Naive B cell (primary cell): ENCODE measurements around the gene C14orf132. TPM values are rescaled to one million over a fixed set of nuclear protein-coding genes. Genes with fewer than 3 reads are reported as not detected.

Source experiments
- ATAC-seq, 2 donors: fragments of 150-1000 bp; cut with Tn5 transposase; 2 replicates each; pipeline ENCODE4 v1.10.0; 2021; ENCODE audit warnings: low read depth in 2 of 2, mild to moderate bottlenecking in 2 of 2, moderate library complexity in 2 of 2
- DNase-seq: peaks from one replicate; pipeline ENCODE4 v3.0.0; 2022
- H3K27ac Mint-ChIP-seq, 6 donors: one replicate each; pipeline ENCODE4 v1.8.0; 2020 to 2022; ENCODE audit warnings: mild to moderate bottlenecking in 6 of 6, mixed read lengths in 6 of 6, moderate library complexity in 5 of 6, inconsistent platforms in 2 of 6
- H3K27me3 Mint-ChIP-seq, 3 donors: one replicate each; pipeline ENCODE4 v1.8.0; 2021 to 2022; ENCODE audit warnings: mixed read lengths in 3 of 3, mild to moderate bottlenecking in 1 of 3
- H3K36me3 Mint-ChIP-seq, 2 donors: one replicate each; pipeline ENCODE4 v1.8.0; 2020 to 2022; ENCODE audit warnings: mixed read lengths in 2 of 2, inconsistent platforms in 1 of 2, mild to moderate bottlenecking in 1 of 2
- H3K4me1 Mint-ChIP-seq, 3 donors: one replicate each; pipeline ENCODE4 v1.8.0; 2020 to 2022; ENCODE audit warnings: mixed read lengths in 3 of 3, inconsistent platforms in 1 of 3, mild to moderate bottlenecking in 1 of 3, moderate library complexity in 1 of 3
- H3K4me3 Mint-ChIP-seq, 8 donors: one replicate each; pipeline ENCODE4 v1.8.0; 2020 to 2022; ENCODE audit warnings: mild to moderate bottlenecking in 8 of 8, mixed read lengths in 8 of 8, moderate library complexity in 8 of 8, inconsistent platforms in 2 of 8
- H3K9me3 Mint-ChIP-seq, 7 donors: one replicate each; pipeline ENCODE4 v1.8.0; 2020 to 2022; ENCODE audit warnings: mixed read lengths in 7 of 7, mild to moderate bottlenecking in 5 of 7, inconsistent platforms in 2 of 7, moderate library complexity in 1 of 7
- polyA plus RNA-seq, 6 donors: library from polyadenylated mRNA; unstranded; fragments of 300-500 nt; fragmentation: Illumina TruSeq; gene quantifications; one replicate each; pipeline ENCODE4 v1.2.3, GENCODE V29; 2021; ENCODE audit warnings: low read depth in 6 of 6

The C14orf132 gene
- polyA plus RNA-seq, 6 donors from 2014 or later = 0.28 to 0.87 (median 0.71) TPM; not detected in 2

DNA sequence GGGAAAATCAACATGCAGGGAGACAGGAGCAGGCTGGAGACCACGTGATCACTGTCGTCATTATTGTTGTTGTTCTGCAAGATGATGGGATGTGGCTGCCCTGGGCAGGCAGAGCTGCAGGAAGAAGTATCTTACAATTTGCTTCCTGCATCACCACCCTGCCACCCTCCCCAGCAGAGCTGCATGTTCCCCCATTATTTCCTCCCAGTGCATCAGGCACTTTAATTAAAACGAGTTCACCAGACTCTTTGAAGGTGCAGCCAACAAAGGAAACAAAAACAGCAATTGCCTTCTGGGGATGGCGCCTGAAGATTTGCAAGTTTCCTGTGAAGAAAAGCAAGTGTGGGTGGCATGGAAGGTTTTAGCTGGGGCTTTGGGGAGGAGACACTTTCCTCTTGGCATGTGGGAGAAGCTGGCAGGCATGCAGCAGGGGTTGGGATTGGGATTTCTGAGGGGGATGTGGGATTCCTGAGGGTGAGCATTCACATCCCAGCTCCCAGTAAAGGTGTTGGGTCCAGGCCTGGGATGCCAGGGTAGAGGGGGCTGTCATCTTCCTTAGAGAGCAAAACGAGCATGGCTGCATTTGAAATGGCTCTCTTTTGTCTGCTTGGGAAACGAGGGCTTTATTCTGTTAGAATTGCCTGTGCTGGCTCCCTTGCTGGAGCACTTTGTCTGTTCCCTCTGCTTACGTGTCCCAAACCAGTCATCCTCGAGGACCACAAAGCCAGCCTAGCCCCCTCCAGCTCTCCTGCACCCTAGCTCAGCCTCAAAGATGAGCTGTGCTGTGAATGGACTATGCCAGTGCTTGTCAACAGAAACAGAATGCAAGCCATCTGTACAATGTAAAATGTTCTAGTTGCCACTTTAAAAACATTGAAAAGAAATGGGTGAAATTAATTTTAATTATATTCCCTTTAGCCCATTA lies 11.5 kb upstream of the C14orf132 start:
- no peak for DNase-seq
- no peak overlapping the region for H3K4me3 Mint-ChIP-seq
- ATAC-seq = no peak

DNA sequence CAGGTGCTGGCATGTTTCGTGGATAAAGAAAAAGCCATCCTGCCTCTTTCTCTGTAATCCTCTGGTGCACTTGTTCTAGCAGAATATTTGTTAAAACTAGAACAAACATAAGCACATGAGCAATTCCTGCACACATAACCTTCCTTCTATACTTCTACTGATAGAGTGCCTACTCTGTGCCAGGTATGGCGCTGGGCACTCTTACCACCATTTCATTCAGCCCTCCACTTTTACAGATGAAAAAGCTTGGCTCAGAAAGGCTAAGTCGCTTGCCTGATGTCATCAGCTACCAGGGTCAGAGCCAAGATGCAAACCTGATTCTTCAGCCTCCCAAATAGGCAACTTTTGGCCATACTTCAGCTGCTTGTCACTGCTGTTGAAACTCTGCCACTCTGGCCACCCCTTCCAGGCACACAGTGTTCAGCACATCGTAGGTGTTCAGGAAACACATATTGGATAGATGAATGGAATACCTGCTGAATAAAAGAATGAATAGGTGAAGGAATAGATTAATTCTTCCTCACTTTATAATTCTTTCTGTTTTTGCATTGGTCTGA lies 10.0 kb upstream of the C14orf132 start:
- ATAC-seq (no peak), DNase-seq (no peak)
- Mint-ChIP-seq H3K27me3 (peaks cover 42 to 67% (median 49%) of the 10 kb centered on the region in 3 donors), H3K9me3 (no peaks in the 10 kb centered on the region), H3K4me3 (no peak overlapping the region), H3K36me3 (no peaks in the 10 kb centered on the region), H3K27ac (no peak overlapping the region), H3K4me1 (no peaks in the 10 kb centered on the region)

More for the DNA sequence above, 11.5 kb upstream of the C14orf132 start:
- Mint-ChIP-seq H3K36me3 (no peaks in the 10 kb centered on the region), H3K27me3 (peaks cover 40 to 58% (median 56%) of the 10 kb centered on the region in 3 donors), H3K27ac (no peak overlapping the region), H3K4me1 (no peaks in the 10 kb centered on the region), H3K9me3 (no peaks in the 10 kb centered on the region)

DNA sequence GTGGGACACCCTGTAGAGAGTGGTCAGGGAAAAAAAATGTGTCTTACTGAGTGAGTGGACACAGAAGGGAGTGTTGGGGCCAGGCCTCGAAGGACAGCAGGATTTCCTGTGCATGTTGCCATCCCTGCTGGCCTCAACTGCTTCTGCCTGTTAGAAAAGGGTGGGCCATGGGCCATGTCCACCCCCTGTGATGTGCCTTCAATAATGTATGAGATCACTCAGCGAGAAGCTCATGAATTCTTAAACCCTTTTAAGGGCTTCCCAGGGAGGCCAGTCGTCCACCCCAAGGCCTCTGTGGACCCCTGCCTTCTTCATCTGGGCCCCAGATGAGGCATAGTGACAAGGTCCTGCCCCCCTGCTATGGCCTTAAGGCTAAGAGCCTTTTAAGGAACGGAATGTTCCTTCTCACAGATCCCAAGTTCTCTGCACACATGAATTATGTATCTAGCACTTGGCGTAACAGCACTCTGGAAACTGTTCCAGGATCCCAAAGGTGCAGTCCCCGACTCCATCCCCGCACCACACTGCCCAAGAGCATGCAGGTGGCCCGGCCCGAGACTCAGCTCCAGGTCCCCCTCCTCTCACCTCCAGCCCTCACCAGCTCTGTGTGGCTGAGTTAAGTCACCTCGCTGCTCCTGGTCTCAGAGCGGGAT lies 8.9 kb upstream of the C14orf132 start:
- ATAC-seq (no peak), DNase-seq (no peak)
- Mint-ChIP-seq H3K9me3 (peaks cover 0 to 4% (median 0%) of the 10 kb centered on the region in 7 donors), H3K36me3 (no peaks in the 10 kb centered on the region), H3K27ac (no peak overlapping the region), H3K27me3 (peaks cover 38 to 63% (median 42%) of the 10 kb centered on the region in 3 donors), H3K4me3 (peak overlapping the region in 1 of 8 donors; percentile 53), H3K4me1 (no peaks in the 10 kb centered on the region)

DNA sequence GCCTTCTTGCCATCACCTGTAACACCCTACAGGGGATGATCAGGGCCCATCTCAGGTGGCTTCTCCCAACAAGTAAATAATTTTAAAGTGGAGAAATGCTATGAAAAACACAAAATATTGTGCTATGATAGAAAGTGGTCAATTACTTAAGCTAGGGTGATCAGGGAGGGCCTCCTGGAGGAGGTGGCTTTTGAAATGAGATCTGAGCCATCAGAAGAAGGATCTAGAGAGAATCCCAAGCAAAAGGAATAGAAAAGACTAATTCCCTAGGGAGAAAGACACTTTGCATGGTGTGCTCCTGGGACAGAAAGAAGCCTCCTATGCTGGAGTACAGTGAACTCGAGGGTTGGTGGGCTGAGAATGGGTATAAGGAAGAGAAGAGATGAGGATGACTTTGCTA lies 7.5 kb upstream of the C14orf132 start:
- Mint-ChIP-seq H3K27me3 (peaks cover 28 to 48% (median 38%) of the 10 kb centered on the region in 3 donors), H3K9me3 (peaks cover 0 to 5% (median 0%) of the 10 kb centered on the region in 7 donors), H3K27ac (no peak overlapping the region), H3K4me3 (no peak overlapping the region), H3K4me1 (no peaks in the 10 kb centered on the region), H3K36me3 (no peaks in the 10 kb centered on the region)
- ATAC-seq (no peak), DNase-seq (no peak)

DNA sequence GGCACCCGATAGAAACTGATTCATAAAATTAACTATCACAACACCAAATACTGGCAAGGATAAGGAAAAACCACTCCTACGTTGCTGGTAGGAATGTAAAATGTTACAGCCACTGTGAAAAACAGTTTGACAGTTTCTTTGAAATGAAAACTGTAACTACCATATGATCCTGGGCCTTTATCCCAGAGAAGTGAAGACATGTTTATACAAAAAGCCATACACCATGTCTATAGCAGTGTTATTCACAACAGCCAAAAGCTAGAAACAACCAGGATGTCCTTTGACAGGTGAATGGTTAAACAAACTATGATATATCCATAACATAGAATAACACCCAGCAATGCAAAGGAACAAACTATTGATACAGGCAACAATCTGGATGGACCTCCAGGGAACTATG lies 3.7 kb upstream of the C14orf132 start:
- peaks cover 11 to 23% (median 19%) of the 10 kb centered on the region in 3 donors for H3K4me1 Mint-ChIP-seq
- no peak for ATAC-seq
- no peak for DNase-seq
- H3K27me3 Mint-ChIP-seq = peaks cover 31 to 58% (median 55%) of the 10 kb centered on the region in 3 donors
- H3K9me3 Mint-ChIP-seq = peaks cover 0 to 5% (median 0%) of the 10 kb centered on the region in 7 donors
- no peaks in the 10 kb centered on the region for H3K36me3 Mint-ChIP-seq
- no peak overlapping the region for H3K4me3 Mint-ChIP-seq
- H3K27ac Mint-ChIP-seq = no peak overlapping the region

DNA sequence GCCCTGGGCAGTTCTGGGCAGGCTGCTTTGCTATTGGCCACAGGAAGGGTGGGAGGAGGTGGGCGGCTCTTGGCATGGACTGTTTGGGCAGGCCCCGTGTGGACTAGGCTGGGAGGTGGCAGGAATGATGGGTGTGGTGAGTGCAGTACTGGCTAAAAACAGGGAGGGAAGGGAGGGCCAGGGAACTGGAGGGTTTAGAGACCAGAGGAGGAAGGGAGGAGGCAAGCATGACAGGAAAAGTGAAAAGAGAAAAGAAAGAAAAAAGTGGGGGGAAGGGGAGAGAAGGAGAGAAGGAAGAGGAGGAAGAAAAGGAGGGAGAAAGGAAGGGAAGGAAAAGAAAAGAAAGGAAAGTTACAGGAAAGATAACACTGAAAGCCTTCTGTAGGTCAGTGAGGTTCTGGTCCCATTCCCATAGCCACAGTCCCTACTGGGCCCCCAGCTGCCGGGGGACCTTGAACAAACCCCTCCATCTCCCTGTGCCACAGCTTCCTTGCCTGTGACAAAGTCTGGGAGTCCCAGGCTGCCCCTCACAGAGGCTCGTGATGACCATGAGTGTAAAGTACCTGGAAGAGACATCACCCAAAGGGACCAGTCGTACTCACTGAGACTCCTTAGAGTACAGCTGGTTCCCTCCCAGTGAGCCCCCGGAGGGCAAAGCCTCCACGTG lies 1.1 kb upstream of the C14orf132 start:
- no peak for ATAC-seq
- H3K4me1 Mint-ChIP-seq = peaks cover 11 to 23% (median 21%) of the 10 kb centered on the region in 3 donors
- no peaks in the 10 kb centered on the region for H3K36me3 Mint-ChIP-seq
- peaks cover 0 to 5% (median 0%) of the 10 kb centered on the region in 7 donors for H3K9me3 Mint-ChIP-seq
- peak overlapping the region in 3 of 6 donors; percentile 22 to 40 (median 27) for H3K27ac Mint-ChIP-seq
- no peak for DNase-seq
- H3K4me3 Mint-ChIP-seq = peak overlapping the region; percentile 70 to 88 (median 84)
- peaks cover 44 to 67% (median 59%) of the 10 kb centered on the region in 3 donors for H3K27me3 Mint-ChIP-seq

DNA sequence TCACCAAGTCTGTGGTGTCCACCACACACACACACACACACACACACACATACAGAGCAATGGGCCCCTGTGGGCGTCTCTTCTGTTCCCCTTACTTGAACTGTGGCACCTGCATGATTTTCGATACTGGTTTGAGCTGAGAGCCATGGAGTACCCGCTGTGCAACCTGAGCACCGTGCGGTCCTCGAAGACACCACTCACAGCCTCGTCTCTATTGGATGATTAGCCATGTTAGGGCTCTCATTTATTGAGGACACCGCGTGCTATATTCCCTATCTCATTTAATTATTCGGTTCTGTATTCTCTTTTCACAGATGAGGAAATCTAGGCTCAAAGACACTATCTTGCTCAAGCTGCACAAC lies 623 bp upstream of the C14orf132 start:
- Mint-ChIP-seq H3K36me3 (no peaks in the 10 kb centered on the region), H3K27me3 (peaks cover 45 to 67% (median 59%) of the 10 kb centered on the region in 3 donors), H3K9me3 (peaks cover 0 to 5% (median 0%) of the 10 kb centered on the region in 7 donors), H3K4me3 (peak overlapping the region; percentile 70 to 88 (median 84)), H3K4me1 (peaks cover 11 to 23% (median 21%) of the 10 kb centered on the region in 3 donors), H3K27ac (peak overlapping the region in 3 of 6 donors; percentile 22 to 48 (median 40))
- DNase-seq = peak; percentile 21
- peak; percentile 36 to 38 for ATAC-seq

DNA sequence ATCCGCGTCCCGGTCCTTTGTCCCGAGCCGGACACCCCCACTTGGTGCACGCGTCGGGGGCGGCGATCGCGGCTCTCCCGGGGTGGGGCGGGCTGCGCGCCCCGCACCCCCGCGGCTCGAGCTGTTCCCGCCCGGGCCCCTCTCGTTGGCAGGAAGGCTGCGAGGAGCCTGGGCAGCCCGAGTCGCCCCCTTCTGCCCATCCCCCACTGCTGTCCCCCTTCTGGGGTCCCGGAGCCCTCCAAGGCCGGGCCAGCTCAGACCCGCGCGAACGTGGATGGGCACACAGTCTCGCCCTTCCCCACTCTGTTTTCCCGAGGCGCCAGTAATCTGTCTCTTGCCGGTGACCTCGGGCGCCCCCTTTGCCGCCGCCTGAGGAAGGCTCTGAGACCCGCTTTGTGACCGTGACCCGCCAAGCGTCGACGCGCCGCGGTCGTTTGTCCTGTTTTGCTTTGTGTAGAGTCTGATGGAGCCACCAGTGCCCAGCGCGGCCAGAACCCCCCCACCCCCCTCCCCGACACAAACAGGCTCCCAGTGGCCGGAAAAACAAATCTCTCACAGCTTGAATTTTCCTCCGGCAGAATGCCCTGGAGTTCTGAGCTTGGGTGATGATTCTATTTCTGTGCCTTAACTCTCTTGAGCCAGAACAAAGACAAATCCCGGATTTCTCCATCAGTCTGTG lies 610 bp downstream of the C14orf132 start:
- H3K27me3 Mint-ChIP-seq = peaks cover 55 to 70% (median 57%) of the 10 kb centered on the region in 3 donors
- peak; percentile 3 for DNase-seq
- H3K27ac Mint-ChIP-seq = peak overlapping the region in 1 of 6 donors; percentile 80
- H3K4me3 Mint-ChIP-seq = peak overlapping the region; percentile 84 to 92 (median 87)
- peak; percentile 26 to 34 for ATAC-seq
- H3K36me3 Mint-ChIP-seq = no peaks in the 10 kb centered on the region
- peaks cover 0 to 5% (median 0%) of the 10 kb centered on the region in 7 donors for H3K9me3 Mint-ChIP-seq
- peaks cover 11 to 23% (median 21%) of the 10 kb centered on the region in 3 donors for H3K4me1 Mint-ChIP-seq

DNA sequence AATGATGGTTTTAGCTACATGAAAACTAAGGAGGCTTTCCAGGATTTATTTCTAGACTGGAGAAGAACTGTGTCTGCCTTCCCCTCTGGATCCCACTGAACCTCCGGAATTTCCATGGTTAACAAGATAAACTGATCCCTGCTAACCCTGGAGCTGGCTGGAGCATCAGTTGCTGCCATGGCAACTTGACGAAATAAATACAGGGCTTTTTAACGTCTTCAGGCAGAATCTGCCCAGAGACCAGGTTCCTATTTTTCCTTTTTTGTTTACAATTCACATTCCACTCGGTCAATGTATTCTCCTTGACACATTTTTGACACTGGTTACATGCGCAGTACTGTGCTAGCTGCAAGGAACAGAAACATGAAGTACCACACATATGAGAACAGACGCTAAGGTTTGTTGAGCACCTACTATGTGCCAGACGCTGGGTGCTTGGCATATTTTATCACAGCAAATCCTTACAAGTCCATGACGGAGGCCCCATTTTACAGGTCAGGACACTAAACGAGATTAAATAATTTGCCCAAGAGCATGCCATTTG lies 1.7 kb downstream of the C14orf132 start:
- no peak overlapping the region for H3K27ac Mint-ChIP-seq
- DNase-seq (no peak), ATAC-seq (no peak)
- H3K4me1 Mint-ChIP-seq = peaks cover 11 to 23% (median 21%) of the 10 kb centered on the region in 3 donors
- H3K36me3 Mint-ChIP-seq = no peaks in the 10 kb centered on the region
- H3K9me3 Mint-ChIP-seq = peaks cover 0 to 4% (median 0%) of the 10 kb centered on the region in 7 donors
- peak overlapping the region in 7 of 8 donors; percentile 84 to 92 (median 86) for H3K4me3 Mint-ChIP-seq
- peaks cover 55 to 77% (median 66%) of the 10 kb centered on the region in 3 donors for H3K27me3 Mint-ChIP-seq

DNA sequence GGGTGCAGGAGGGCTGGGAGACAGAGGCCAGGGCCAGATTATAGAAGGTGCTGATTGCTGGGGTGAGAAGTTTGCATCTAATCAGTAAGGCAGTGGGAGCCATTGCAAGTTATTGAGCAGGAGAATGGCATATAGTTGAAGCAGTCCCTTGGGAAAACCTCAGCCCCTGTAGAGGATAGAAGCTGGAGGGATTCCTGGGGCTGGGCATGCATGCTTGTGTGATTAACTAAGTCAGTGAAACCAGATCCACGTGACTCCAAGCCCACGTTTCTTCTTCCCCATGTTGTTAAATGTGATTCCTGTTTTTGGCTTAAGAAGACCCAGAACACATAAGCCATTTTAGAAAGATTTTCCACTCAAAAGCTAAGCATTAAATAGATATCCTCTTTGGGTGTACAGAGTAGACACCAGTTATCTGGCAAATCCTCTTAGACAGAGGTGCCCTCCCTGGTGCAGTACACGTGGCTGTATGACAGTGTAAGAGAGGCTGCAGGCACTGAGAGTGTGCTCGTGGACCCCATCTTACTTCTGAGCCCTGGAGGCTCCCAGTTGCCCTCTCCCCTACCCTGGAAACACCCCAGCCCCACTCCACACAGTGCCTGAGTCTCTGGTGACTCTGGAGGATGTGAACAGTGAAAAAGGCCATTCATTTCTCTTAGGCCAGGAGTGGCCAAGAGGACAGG lies 3.2 kb downstream of the C14orf132 start:
- DNase-seq (no peak), ATAC-seq (no peak)
- Mint-ChIP-seq H3K4me1 (peaks cover 11 to 23% (median 21%) of the 10 kb centered on the region in 3 donors), H3K27ac (no peak overlapping the region), H3K9me3 (peaks cover 0 to 4% (median 0%) of the 10 kb centered on the region in 7 donors), H3K36me3 (no peaks in the 10 kb centered on the region), H3K4me3 (peak overlapping the region in 4 of 8 donors; percentile 3 to 84 (median 27)), H3K27me3 (peaks cover 50 to 73% (median 61%) of the 10 kb centered on the region in 3 donors)

DNA sequence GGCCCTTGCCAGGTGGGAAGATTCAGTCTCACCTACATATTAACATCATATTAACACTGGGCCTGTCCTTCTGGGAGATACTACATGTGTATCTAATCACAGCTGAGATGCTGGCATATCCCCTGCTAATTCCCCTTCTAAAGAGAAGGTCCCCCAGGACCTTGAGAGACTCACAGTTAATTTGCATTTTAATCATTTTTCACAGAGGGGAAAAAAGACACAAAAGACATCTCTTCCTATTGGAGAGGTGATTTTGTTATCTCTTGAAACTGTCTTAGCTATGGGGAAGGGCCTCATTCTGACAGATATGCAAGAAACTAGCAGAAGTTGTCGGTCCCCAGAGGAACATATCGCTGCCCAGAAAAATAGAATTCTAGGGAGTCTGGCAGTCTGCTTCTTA lies 7.5 kb downstream of the C14orf132 start:
- Mint-ChIP-seq H3K36me3 (no peaks in the 10 kb centered on the region), H3K9me3 (peaks cover 0 to 4% (median 0%) of the 10 kb centered on the region in 7 donors), H3K4me3 (no peak overlapping the region), H3K27ac (no peak overlapping the region), H3K27me3 (peaks cover 30 to 56% (median 41%) of the 10 kb centered on the region in 3 donors), H3K4me1 (no peaks in the 10 kb centered on the region)
- ATAC-seq (no peak), DNase-seq (no peak)

DNA sequence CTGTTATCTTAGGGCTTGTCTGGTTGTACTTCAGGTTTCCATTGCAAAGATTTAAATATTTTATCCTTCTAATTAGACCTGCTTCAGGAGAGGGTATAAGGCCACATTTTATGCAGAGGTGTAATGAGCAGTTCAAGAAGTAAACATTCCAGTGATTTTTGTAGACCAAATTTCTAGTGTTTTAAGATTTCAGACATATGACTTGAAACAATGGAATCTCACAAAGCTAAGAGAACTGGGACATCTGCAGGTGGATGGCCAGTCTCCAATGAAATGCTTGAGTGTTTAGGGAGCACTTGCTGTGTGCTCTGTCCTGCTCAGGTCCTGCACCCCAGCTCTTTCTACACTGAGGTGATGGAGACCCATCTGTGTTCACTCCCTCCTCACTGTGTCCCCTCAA lies 7.9 kb downstream of the C14orf132 start:
- Mint-ChIP-seq H3K4me3 (no peak overlapping the region), H3K27ac (no peak overlapping the region), H3K36me3 (no peaks in the 10 kb centered on the region), H3K9me3 (peaks cover 0 to 4% (median 0%) of the 10 kb centered on the region in 7 donors), H3K4me1 (no peaks in the 10 kb centered on the region), H3K27me3 (peaks cover 27 to 56% (median 41%) of the 10 kb centered on the region in 3 donors)
- ATAC-seq = no peak
- DNase-seq = no peak
